ENCODE data around the gene CEBPG.

DNA sequence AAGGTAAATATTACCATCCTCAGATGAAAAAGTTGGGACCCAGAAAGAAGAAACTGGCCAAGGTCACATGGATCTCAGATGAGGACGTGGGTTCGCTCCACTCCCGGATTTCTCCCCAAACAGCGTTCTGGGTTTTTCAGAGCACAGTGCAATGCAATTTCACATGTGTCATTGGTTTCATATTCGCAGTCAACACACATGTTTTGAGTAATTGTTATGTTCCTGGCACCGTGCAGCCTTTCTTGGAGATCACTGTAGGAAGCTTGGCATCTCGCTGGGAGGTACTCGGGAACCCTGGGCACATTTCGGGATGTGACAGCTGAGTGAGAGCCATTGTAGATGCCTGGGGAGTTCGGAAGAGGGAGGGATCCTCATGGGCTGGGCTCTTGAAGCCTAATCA lies 26.2 kb upstream of the CEBPG start:
- TF ChIP-seq, protein P1, sequence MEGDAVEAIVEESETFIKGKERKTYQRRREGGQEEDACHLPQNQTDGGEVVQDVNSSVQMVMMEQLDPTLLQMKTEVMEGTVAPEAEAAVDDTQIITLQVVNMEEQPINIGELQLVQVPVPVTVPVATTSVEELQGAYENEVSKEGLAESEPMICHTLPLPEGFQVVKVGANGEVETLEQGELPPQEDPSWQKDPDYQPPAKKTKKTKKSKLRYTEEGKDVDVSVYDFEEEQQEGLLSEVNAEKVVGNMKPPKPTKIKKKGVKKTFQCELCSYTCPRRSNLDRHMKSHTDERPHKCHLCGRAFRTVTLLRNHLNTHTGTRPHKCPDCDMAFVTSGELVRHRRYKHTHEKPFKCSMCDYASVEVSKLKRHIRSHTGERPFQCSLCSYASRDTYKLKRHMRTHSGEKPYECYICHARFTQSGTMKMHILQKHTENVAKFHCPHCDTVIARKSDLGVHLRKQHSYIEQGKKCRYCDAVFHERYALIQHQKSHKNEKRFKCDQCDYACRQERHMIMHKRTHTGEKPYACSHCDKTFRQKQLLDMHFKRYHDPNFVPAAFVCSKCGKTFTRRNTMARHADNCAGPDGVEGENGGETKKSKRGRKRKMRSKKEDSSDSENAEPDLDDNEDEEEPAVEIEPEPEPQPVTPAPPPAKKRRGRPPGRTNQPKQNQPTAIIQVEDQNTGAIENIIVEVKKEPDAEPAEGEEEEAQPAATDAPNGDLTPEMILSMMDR (IDR thresholded peaks at IDR 0.05; ENCODE audit: insufficient read depth, low read length), result no peak
- TF ChIP-seq POLR2AphosphoS5 (IDR thresholded peaks at IDR 0.05; ENCODE audit: low read depth) (no peak), SPI1 (IDR thresholded peaks at IDR 0.05; ENCODE audit: borderline replicate concordance, low read depth) (no peak)
- TF ChIP-seq, protein P2, sequence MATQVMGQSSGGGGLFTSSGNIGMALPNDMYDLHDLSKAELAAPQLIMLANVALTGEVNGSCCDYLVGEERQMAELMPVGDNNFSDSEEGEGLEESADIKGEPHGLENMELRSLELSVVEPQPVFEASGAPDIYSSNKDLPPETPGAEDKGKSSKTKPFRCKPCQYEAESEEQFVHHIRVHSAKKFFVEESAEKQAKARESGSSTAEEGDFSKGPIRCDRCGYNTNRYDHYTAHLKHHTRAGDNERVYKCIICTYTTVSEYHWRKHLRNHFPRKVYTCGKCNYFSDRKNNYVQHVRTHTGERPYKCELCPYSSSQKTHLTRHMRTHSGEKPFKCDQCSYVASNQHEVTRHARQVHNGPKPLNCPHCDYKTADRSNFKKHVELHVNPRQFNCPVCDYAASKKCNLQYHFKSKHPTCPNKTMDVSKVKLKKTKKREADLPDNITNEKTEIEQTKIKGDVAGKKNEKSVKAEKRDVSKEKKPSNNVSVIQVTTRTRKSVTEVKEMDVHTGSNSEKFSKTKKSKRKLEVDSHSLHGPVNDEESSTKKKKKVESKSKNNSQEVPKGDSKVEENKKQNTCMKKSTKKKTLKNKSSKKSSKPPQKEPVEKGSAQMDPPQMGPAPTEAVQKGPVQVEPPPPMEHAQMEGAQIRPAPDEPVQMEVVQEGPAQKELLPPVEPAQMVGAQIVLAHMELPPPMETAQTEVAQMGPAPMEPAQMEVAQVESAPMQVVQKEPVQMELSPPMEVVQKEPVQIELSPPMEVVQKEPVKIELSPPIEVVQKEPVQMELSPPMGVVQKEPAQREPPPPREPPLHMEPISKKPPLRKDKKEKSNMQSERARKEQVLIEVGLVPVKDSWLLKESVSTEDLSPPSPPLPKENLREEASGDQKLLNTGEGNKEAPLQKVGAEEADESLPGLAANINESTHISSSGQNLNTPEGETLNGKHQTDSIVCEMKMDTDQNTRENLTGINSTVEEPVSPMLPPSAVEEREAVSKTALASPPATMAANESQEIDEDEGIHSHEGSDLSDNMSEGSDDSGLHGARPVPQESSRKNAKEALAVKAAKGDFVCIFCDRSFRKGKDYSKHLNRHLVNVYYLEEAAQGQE (IDR thresholded peaks at IDR 0.05; ENCODE audit: insufficient replicate concordance, low read depth), result no peak
